ENCODE data around the gene HSPB7. TPM values are rescaled to one million over a fixed set of nuclear protein-coding genes. Genes with fewer than 3 reads are reported as not detected.
"Not testable (repeated sequence)": the region's sequence is repeated elsewhere in the genome, so short reads cannot be mapped to it uniquely, and the experiment has no call there.

HSPB7 gene
- not detected for total RNA-seq

DNA sequence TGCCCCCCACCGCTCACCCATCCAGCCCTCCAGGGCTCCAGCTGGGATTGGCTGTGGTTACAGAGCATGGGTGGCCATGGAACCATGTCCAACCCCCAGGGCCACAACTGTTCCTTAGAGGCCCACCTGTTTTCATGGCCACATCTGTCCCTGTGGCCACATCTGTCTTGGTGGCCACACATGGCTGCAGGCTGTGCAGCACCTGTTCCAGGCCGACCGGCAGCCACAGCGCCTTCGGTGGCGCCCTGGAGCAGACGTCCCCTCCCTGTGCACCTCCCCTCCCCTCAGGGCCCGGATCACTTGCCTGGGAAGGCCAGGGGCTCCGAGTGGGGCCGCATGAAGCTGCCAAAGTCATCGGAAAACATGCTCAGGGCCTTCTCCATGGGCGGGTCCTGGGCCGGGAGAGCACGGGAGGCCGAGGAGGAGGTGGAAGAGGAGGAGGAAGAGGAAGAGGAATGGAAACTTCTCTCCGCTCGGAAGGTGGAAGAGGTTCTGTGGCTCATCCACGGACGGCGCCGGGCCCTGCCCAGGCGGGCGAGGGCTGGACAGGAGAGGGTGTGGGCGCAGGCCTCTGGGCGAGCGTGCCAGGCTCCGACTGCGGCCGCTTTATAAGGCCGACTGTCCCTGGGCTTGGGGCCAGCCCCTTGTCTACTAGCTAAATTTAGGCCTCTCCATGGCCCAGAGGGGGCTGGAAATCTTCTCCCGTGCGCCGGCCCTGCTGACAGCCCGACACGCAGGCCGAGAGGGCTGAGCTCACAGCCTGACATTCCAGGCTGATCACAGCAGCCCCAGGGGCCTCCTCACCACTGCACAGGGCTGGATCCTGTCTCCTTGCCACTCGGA, at the start of gene HSPB7:
Gene HSPB7 (minus strand): TSS at position 583 of the 843 bp plus-strand sequence. CDS start 80 bp downstream, at position 503.
- DNase-seq, result no peak
- Mint-ChIP-seq H3K9me3 (no peaks in the 10 kb centered on the region), H3K4me3 (no peak within 1 kb of the TSS), H3K4me1 (ENCODE audit: low read depth) (no peaks in the 10 kb centered on the region), H3K27me3 (peaks cover 9% of the 10 kb centered on the region), H3K27ac (no peak within 1 kb of the TSS), H3K36me3 (no peaks in the 10 kb centered on the region)
- intact Hi-C loops (cut with micrococcal nuclease), result no loop called here
- ChIA-PET CTCF (interaction anchor here (1.6 kb wide), 1 partner anchor 61 kb away, joined by 4 read pairs; no protein-coding TSS in a partner anchor), POLR2A (no interaction called here)

DNA sequence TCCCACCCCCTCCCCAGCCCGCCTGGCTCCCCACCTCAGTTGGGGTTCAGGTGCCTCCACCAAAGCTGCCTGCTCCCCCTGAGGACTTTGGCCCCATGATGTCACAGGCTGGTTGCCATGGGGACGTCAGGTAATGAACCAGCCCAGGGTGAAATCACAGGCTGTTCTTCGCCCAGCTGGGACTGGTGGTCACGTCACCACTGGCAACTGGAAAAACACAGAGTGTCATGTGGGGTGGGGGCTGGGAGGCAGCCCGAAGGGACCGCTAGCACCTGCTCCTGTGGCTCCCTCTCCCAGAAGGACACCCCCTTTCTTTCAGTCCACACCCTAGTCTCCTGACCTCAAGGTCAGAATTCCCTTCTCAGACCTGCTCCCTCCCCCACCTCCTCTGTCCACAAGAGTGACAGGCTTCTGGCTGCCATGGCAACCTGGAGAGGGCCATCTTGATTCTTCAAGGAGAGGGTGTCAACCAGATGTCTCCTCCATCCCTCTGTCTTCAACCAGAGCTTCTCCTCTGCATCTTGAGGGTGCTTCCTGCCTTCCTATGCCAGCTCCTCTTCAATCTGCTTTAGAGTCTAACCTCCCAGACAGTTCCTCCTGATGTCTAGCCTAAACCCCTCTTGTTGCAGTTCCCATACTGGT, 49.4 kb upstream of the HSPB7 start:
- H3K9me3 Mint-ChIP-seq, result no peaks in the 10 kb centered on the region
- H3K27ac Mint-ChIP-seq, result no peak overlapping the region
- intact Hi-C loops (cut with micrococcal nuclease), result no loop called here
- no peaks in the 10 kb centered on the region for H3K36me3 Mint-ChIP-seq
- peaks cover 15% of the 10 kb centered on the region for H3K4me1 Mint-ChIP-seq (ENCODE audit: low read depth)
- no peak for DNase-seq
- POLR2A ChIA-PET, result no interaction called here
- H3K27me3 Mint-ChIP-seq, result no peaks in the 10 kb centered on the region
- H3K4me3 Mint-ChIP-seq, result no peak overlapping the region
- CTCF ChIA-PET, result interaction anchor here (1.7 to 2.9 kb wide), 2 partner anchors 11 to 15 kb away, joined by 6 to 11 read pairs; no protein-coding TSS in a partner anchor

DNA sequence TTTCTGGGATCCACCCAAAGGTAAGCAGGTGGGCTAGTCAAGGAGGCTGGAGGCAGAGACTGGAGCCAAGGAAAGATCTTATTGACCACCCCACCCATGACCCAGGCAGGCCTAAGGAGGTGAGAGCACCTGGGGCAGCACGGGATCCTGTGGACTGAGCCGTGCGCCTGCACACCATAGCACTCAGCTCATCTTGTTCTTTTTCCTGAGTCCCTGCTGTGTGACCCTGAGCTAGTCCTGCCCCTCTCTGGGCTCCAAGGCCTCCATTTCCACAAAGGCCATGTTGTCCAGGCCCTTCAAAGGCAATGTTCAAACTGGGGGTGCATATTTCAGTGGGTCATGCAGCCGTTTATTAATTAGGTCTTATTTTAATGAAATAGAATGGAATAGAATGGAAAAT, 48.4 kb upstream of the HSPB7 start:
- intact Hi-C loops (cut with micrococcal nuclease), result no loop called here
- H3K27me3 Mint-ChIP-seq, result no peaks in the 10 kb centered on the region
- H3K4me1 Mint-ChIP-seq (ENCODE audit: low read depth), result peaks cover 15% of the 10 kb centered on the region
- DNase-seq, result no peak
- no peaks in the 10 kb centered on the region for H3K9me3 Mint-ChIP-seq
- no peaks in the 10 kb centered on the region for H3K36me3 Mint-ChIP-seq
- CTCF ChIA-PET, result interaction anchor here (1.7 kb wide), 1 partner anchor 12 kb away, joined by 6 read pairs; no protein-coding TSS in a partner anchor
- POLR2A ChIA-PET, result interaction anchor here (0.6 kb wide), 1 partner anchor 55 kb away, joined by 4 read pairs; no protein-coding TSS in a partner anchor
- H3K27ac Mint-ChIP-seq, result no peak overlapping the region
- H3K4me3 Mint-ChIP-seq, result no peak overlapping the region

DNA sequence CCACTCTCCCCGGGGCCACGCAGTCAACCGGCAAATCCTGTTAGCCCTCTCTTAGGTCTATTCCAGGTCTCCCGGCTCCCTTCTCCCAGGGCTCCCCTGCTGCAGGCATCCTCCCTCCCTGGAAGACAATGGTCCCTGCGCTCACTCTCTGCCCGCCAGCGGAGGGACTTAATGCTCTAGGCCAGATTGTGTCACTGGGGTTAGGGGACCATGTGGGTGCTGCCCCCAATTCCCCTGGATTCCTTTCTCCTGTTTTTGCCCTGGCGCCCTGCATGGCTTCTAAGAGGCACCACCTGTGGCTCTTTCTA, 47.4 kb upstream of the HSPB7 start:
- POLR2A ChIA-PET, result no interaction called here
- peaks cover 14% of the 10 kb centered on the region for H3K4me1 Mint-ChIP-seq (ENCODE audit: low read depth)
- CTCF ChIA-PET, result interaction anchor here (1.5 to 1.6 kb wide), 2 partner anchors 14 to 17 kb away, joined by 3 to 4 read pairs; no protein-coding TSS in a partner anchor

DNA sequence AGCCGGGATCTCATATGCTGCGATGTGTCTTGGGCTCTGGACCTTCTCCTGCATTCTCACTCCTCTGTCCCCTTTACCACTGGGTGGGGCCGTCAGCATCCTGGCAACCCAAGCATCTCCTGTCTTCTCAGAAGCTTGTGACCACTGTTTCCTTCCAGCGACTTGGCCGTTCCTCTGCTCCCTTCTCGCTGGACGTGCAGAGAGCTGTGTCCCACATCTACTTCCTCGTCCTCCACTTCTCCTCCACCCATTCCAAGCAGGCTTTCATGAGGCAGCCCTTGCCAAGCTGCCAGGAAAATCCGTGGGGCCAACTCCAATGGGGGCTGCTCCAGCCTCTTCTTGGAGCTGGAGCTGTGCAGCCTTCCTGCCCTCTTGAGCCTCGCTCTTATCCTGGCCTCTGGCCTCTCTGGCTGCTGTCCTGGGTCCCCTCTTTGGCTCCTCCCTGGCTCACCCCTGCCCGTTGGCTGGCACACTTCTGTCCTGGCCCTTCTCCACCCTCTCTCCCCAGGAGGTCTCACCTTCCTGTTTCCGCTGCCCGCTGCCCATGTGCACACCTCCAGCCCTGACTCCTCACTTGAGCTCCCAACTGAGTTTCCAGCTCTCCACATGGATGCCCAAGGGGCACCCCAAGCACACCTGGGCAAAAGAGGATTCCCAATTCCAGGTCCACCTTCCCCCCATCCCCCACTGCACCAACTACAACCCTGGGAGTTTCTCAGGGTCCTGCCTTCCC, 46.9 kb upstream of the HSPB7 start:
- Mint-ChIP-seq H3K4me1 (ENCODE audit: low read depth) (peaks cover 10% of the 10 kb centered on the region), H3K27ac (no peak overlapping the region), H3K27me3 (no peaks in the 10 kb centered on the region), H3K36me3 (no peaks in the 10 kb centered on the region), H3K9me3 (no peaks in the 10 kb centered on the region), H3K4me3 (no peak overlapping the region)
- no peak for DNase-seq
- intact Hi-C loops (cut with micrococcal nuclease), result no loop called here
- ChIA-PET POLR2A (no interaction called here), CTCF (interaction anchor here (1.0 to 1.6 kb wide), 4 partner anchors 15 to 273 kb away, joined by 3 to 6 read pairs (median 4); no protein-coding TSS in a partner anchor)

More for the DNA sequence above, 47.4 kb upstream of the HSPB7 start:
- Mint-ChIP-seq H3K27me3 (no peaks in the 10 kb centered on the region), H3K4me3 (no peak overlapping the region), H3K36me3 (no peaks in the 10 kb centered on the region), H3K27ac (no peak overlapping the region), H3K9me3 (no peaks in the 10 kb centered on the region)
- DNase-seq, result no peak
- intact Hi-C loops (cut with micrococcal nuclease), result no loop called here

DNA sequence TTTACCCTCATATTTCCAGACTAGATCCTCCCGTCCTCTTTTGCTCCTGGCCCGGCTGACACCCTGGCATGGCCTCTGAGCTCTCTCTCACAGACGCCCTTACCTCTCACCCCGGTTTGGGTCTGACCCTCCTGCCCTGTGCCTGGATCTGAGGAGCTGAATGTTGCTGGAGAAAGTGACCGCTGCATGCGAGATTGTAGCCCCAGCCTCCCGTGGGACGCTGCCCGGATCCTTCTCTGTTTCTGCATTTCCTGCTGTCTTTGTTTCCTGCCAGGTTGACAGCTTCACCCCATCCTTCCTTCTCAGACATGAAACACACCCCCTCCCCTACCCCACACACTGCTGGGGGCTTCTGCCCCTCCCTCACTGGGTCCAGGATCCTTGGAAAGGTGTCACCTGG, 46.1 kb upstream of the HSPB7 start:
- POLR2A ChIA-PET, result no interaction called here
- no peaks in the 10 kb centered on the region for H3K9me3 Mint-ChIP-seq
- DNase-seq, result no peak
- no peak overlapping the region for H3K4me3 Mint-ChIP-seq
- H3K36me3 Mint-ChIP-seq, result no peaks in the 10 kb centered on the region
- H3K4me1 Mint-ChIP-seq (ENCODE audit: low read depth), result peaks cover 10% of the 10 kb centered on the region
- no peaks in the 10 kb centered on the region for H3K27me3 Mint-ChIP-seq
- no peak overlapping the region for H3K27ac Mint-ChIP-seq
- intact Hi-C loops (cut with micrococcal nuclease), result no loop called here
- CTCF ChIA-PET, result interaction anchor here (1.0 to 1.6 kb wide), 3 partner anchors 15 to 272 kb away, joined by 3 to 6 read pairs (median 3); no protein-coding TSS in a partner anchor

DNA sequence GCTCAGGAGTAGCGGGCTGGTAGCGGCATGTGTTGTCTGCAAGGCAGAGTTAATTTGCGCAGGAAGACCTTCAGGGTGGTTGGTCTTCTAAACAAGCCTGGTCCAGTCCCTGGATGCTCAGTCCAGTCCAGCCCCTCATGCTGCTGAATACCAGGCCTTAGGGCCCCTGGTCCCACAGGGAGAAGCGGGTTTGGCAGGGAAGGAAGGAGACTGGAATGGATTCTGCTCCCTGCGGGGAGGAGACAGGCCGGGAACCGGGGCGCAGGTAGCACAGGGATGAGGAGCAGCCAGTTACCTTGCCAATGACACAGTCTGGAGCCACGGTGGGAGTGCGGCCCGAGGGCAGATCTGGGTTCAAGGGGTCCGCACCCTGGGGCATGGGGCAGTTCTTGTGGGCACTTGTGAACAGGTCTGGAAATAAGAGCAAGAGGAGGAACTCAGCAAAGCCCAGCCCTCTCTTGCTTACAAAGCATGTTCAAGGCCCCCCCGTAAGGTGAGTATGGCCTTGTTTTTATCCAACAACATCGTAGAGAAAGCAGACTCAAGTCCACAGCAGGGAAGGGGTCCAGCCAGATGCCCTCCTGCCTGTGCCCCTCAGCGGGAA, 45.5 kb upstream of the HSPB7 start:
- H3K4me1 Mint-ChIP-seq (ENCODE audit: low read depth), result peaks cover 10% of the 10 kb centered on the region
- ChIA-PET POLR2A (no interaction called here), CTCF (interaction anchor here (1.6 kb wide), 1 partner anchor 271 kb away, joined by 6 read pairs; no protein-coding TSS in a partner anchor)
- H3K4me3 Mint-ChIP-seq, result no peak overlapping the region
- no peaks in the 10 kb centered on the region for H3K36me3 Mint-ChIP-seq
- intact Hi-C loops (cut with micrococcal nuclease), result no loop called here
- H3K27me3 Mint-ChIP-seq, result no peaks in the 10 kb centered on the region
- no peak for DNase-seq
- no peak overlapping the region for H3K27ac Mint-ChIP-seq
- no peaks in the 10 kb centered on the region for H3K9me3 Mint-ChIP-seq

DNA sequence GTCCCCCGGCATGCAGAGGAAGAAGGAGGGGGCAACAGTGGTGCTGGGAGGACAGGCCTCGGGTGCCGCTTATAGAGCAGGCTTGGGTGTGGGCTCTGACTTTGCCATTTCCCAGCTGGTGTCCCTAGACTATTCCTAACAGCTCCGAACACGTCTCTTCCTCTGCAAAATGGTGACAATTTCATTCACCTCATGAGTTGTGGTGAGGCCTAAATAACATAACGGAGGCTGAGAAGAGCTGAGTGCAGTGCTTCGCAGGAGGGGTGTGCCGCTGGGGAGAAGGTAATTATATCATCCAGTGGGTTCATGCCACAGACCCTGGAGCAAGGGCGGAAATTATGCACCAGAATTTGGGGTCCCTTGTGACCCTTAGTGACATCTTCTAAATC, 44.8 kb upstream of the HSPB7 start:
- intact Hi-C loops (cut with micrococcal nuclease); H3K27ac Mint-ChIP-seq; H3K9me3 Mint-ChIP-seq; H3K36me3 Mint-ChIP-seq; H3K4me3 Mint-ChIP-seq; CTCF ChIA-PET; POLR2A ChIA-PET; H3K27me3 Mint-ChIP-seq; DNase-seq: not testable (repeated sequence)
- H3K4me1 Mint-ChIP-seq (ENCODE audit: low read depth), result peaks cover 10% of the 10 kb centered on the region

DNA sequence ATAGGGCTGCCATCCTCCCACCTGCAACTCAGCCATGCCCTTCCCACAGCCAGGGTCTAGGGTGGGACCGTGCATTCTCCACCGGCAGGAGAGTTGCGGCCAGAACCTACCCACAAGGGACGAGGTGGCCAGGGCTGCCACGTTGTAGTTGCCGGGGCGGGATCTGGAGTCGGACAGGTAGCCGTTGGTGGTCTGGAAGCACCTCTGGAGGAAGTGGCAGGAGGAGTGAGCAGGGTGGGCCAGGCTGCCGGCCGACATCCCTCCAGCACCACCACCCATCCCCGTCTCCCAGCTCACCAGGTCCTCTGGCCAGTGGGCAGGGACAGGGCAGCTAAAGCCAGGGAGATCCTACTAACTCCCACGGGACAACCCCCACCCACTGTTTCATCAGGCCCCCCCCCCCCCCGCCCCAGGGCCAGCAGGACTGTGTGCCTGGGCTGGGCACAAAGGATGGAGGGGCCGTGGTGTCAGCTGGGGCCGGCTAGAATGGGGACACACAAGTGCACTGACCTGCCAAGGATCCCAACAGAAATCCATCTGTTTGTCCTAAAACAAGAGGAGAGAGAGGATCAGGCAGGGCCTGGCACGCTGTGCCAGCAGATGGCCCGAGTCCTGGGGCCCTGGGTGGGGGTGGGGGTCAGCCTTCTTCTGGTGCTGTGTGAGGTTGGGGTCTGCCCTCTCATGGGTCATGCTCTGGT, 44.3 kb upstream of the HSPB7 start:
- DNase-seq; H3K4me3 Mint-ChIP-seq; CTCF ChIA-PET; H3K27ac Mint-ChIP-seq; H3K9me3 Mint-ChIP-seq; H3K36me3 Mint-ChIP-seq; H3K27me3 Mint-ChIP-seq; intact Hi-C loops (cut with micrococcal nuclease); POLR2A ChIA-PET: not testable (repeated sequence)
- peaks cover 10% of the 10 kb centered on the region for H3K4me1 Mint-ChIP-seq (ENCODE audit: low read depth)

DNA sequence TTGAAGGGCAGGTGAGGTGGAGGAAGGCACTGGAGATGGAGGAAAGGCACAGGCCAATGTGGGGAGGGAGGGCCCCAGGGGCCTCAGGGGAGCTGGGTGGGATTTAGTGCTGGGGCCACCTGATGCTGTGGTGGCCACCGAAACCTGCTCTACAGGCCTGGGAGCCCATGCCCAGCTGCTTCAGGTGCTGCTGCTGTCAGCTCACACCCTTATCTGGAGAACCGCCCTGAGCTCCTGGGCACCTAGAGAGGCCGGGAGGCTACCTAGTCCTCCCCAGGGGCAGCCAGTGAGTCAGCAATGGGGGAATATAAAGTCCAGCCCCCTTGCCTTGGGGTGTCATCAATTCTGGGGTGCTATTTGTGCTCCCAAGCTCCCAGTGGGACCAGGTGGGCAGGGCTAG, 43.4 kb upstream of the HSPB7 start:
- no peaks in the 10 kb centered on the region for H3K9me3 Mint-ChIP-seq
- H3K36me3 Mint-ChIP-seq, result no peaks in the 10 kb centered on the region
- POLR2A ChIA-PET, result no interaction called here
- H3K27me3 Mint-ChIP-seq, result no peaks in the 10 kb centered on the region
- CTCF ChIA-PET, result no interaction called here
- intact Hi-C loops (cut with micrococcal nuclease), result no loop called here
- DNase-seq, result no peak
- no peak overlapping the region for H3K4me3 Mint-ChIP-seq
- H3K27ac Mint-ChIP-seq, result no peak overlapping the region
- H3K4me1 Mint-ChIP-seq (ENCODE audit: low read depth), result peaks cover 10% of the 10 kb centered on the region

DNA sequence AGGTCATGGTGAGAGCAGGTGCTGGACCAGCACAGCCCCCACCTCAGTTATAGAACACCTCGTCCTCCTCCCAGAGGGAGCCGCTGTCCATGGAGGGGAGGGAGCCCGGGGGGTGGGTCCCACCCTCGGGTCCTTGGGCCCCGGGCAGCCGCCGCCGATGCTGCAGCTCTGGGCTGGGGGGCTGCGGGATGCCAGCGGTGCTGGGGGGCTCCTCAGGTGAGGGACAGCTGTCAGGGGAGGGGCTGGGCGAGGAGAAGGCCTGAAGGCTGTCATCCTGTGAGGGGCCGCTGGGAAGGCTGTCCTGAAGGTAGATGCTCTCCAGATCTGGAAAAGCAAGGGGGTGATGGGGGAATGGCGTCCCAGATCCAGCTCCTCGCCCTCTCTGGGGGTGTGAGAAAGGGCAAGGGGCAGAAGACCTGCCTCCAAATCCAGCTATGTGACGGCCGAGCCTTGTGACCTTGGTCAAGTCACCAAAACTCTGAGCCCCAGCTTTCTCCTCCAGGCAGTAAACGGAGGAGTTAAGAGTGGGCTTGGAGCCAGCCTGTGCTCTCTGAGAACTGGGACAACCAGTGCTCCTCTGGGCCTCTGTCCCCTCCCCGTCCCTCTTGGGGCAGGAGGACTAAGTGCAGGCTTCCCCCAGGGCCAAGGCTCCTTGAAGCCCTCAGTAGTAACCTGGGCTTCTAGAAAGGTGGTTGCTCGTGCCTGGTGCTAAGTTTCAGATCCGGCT, 40.7 kb upstream of the HSPB7 start:
- H3K36me3 Mint-ChIP-seq; H3K4me1 Mint-ChIP-seq (ENCODE audit: low read depth); H3K27ac Mint-ChIP-seq; H3K9me3 Mint-ChIP-seq; H3K27me3 Mint-ChIP-seq; H3K4me3 Mint-ChIP-seq; DNase-seq: not testable (repeated sequence)
- POLR2A ChIA-PET, result interaction anchor here (1.0 kb wide), 1 partner anchor 22 kb away, joined by 3 read pairs; no protein-coding TSS in a partner anchor
- intact Hi-C loops (cut with micrococcal nuclease), result loop anchor here (1.0 to 5.0 kb wide), 2 partner anchors 8 to 266 kb away; no protein-coding TSS in a partner anchor
- CTCF ChIA-PET, result interaction anchor here (0.8 kb wide), 1 partner anchor 23 kb away, joined by 3 read pairs; no protein-coding TSS in a partner anchor

Data from activated CD4-positive, alpha-beta memory T cell treated with anti-CD3 and anti-CD28 coated beads for 36 hours (primary cell).